Neural progenitor cell (in vitro differentiated cells): ENCODE results near the gene SLC35F3.

Experiments
- EZH2 ChIP-seq: fragments of 200-600 bp; sonication (generic); IDR thresholded peaks from 2 replicates; pipeline ENCODE4 v1.6.1; 2017; ENCODE audit warnings: antibody characterized with exemption, mild to moderate bottlenecking, moderate library complexity
- EZH2phosphoT487 ChIP-seq: fragments of 200-600 bp; sonication (generic); IDR thresholded peaks from 2 replicates; pipeline ENCODE4 v1.6.1; 2017; ENCODE audit warnings: antibody characterized with exemption
- TF ChIP-seq, protein P1 (sequence below): fragments of 200-600 bp; sonication (generic); IDR thresholded peaks from 2 replicates; pipeline ENCODE4 v1.5.1; 2017; ENCODE audit warnings: antibody characterized with exemption, mild to moderate bottlenecking

DNA sequence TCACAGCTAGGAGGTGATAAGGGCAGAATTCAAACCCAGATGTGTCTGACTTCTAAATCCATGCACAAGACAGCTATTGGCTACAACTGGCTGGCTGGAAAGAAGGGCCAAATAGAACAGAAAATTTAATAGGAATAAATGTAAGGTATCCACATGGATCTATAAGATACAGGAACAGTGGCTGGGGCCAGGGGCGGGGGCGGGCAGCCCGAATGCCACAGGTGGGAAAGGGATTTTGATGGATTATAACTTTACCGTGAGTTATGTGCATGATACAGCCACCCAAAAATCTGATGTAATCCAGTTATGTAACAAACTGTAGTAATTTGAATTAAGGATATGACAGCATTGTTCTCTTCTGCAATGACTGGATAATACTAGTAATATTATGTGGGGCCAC, 381.7 kb downstream of the SLC35F3 start:
- TF ChIP-seq, protein P1, sequence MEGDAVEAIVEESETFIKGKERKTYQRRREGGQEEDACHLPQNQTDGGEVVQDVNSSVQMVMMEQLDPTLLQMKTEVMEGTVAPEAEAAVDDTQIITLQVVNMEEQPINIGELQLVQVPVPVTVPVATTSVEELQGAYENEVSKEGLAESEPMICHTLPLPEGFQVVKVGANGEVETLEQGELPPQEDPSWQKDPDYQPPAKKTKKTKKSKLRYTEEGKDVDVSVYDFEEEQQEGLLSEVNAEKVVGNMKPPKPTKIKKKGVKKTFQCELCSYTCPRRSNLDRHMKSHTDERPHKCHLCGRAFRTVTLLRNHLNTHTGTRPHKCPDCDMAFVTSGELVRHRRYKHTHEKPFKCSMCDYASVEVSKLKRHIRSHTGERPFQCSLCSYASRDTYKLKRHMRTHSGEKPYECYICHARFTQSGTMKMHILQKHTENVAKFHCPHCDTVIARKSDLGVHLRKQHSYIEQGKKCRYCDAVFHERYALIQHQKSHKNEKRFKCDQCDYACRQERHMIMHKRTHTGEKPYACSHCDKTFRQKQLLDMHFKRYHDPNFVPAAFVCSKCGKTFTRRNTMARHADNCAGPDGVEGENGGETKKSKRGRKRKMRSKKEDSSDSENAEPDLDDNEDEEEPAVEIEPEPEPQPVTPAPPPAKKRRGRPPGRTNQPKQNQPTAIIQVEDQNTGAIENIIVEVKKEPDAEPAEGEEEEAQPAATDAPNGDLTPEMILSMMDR: no peak
- TF ChIP-seq EZH2phosphoT487 (no peak), EZH2 (no peak)
